ENCODE data around the gene PAK5.
"Not testable (repeated sequence)": the region's sequence is repeated elsewhere in the genome, so short reads cannot be mapped to it uniquely, and the experiment has no call there.

GRCh38 chr20:9641499-9642000 is 197.3 kb downstream of the PAK5 start:
- not testable (repeated sequence) for TF ChIP-seq CTCF (conservative IDR thresholded peaks at IDR 0.05 in 1 of 2, IDR thresholded peaks at IDR 0.05 in 1 of 2; ENCODE audit: low read depth in 1 of 2, low read length in 2 of 2); EZH2 (IDR thresholded peaks at IDR 0.05; ENCODE audit: low read length, missing control alignments)
